ENCODE results near the gene KLHL41.
"Not testable (repeated sequence)": the region's sequence is repeated elsewhere in the genome, so short reads cannot be mapped to it uniquely, and the experiment has no call there.

The KLHL41 gene

DNA sequence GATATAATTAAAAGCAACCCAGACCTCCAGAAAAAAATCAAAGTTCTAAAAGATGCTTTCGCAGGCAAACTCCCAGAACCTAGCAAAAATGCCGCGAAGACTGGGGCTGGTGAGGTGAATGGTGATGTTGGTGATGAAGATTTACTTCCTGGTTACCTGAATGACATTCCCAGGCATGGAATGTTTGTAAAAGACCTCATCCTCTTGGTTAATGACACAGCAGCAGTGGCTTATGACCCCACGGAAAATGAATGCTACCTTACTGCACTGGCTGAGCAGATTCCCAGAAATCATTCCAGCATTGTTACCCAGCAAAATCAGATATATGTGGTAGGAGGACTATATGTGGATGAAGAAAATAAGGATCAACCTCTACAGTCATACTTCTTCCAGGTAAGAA is 994 bp downstream of the KLHL41 start:
- no peak for DNase-seq

DNA sequence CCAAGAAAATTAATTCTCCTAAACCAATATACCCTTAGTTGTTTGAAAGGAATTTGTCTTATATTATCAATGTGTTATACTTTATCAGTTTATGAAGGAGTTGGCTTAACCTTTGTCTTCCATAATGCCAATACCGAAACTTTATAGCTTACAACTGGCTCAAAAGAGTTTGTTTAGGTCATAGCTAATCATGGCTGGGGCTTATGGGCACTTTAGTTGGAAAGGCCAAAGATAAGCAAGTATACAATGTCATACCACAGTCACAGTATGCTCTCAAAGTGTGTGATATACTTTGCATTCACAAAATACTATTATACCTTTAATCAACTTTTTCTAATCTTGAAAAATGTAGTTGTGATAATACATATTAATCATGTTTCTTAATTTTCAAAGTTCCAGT is 2.3 kb downstream of the KLHL41 start:
- no peak for DNase-seq

GRCh38 chr2:169512525-169512924 is 3.0 kb downstream of the KLHL41 start:
- DNase-seq: no peak

GRCh38 chr2:169513094-169513493 is 3.6 kb downstream of the KLHL41 start:
- no peak for DNase-seq

GRCh38 chr2:169513926-169514325 is 4.4 kb downstream of the KLHL41 start:
- no peak for DNase-seq

DNA sequence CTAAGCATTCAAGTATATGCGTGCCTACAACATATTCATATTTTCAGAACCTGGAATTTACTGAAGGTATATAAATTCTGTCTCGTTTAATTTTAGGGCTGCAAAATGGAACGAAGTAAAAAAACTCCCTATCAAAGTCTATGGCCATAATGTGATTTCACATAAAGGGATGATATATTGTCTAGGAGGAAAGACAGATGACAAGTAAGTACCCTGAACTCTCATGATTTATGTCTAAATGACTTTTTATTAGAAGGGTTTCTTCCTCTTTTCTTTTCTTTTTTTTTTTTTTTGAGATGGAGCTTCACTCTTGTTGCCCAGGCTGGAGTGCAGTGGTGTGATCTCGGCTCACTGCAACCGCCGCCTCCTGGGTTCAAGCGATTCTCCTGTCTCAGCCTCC is 5.3 kb downstream of the KLHL41 start:
- DNase-seq: not testable (repeated sequence)

DNA sequence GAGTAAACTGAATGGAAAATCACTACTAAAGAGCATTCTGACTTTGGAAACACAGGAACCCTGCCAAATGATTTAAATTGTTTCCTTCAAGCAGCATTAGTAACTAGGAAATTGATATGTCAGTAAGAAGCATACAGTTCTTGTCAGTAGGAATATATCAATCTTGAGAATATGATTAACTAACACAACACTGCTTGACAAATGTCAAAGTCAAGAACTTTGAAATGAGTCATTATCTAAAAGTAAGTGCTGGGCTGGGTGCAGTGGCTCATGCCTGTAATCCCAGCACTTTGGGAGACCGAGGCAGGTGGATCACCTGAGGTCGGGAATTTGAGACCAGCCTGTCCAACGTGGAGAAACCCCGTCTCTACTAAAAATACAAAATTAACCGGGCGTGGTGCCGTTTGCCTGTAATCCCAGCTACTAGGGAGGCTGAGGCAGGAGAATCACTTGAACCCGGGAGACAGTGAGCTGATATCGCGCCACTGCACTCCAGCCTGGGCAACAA is 7.0 kb downstream of the KLHL41 start:
- not testable (repeated sequence) for DNase-seq

- no peak for DNase-seq
These were observed 11.4 kb downstream of the KLHL41 start for GRCh38 chr2:169520896-169521295.

GRCh38 chr2:169523681-169524080 is 14.2 kb downstream of the KLHL41 start:
- no peak for DNase-seq

GRCh38 chr2:169525434-169525833 is 15.9 kb downstream of the KLHL41 start:
- DNase-seq: no peak

- DNase-seq: no peak
These were observed 16.9 kb downstream of the KLHL41 start for GRCh38 chr2:169526451-169526850.

DNA sequence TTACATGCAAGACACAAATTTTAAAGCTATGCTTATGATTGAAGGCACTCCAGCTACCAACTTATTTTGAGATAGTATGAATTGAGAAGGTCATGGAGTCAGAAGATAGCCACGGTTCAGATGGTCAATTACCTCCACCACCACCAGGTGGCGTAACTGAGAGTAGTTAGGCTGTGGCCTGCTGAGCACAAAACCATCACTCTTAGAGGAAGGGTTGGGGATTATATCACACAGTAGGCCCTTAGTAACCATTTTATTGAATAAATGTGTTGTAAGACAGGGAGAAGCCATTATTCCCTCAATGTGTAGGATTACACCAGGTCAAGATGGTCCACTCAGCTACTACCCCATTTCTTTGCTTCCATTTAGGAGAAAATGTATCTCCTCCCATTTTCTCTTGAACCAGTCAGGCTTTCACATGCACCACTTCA is 18.8 kb downstream of the KLHL41 start:
- DNase-seq: peak; percentile 39 to 74

DNA sequence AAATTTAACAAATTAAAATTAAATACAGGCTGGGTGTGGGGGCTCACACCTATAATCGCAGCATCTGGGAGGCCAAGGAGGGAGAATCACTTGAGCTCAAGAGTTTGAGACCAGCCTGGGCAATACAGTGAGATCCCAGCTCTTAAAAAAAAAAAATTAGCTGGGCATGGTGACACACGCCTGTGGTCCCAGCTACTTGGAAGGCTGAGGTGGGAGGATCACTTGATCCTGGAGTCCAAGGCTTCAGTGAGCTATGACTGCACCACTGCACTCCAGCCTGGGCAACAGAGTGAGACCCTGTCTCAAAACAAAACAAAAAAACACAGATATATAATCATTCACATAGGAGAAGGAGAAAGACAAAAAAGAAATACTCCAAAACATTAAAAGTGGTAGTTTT is 30.0 kb downstream of the KLHL41 start:
- not testable (repeated sequence) for DNase-seq

DNA sequence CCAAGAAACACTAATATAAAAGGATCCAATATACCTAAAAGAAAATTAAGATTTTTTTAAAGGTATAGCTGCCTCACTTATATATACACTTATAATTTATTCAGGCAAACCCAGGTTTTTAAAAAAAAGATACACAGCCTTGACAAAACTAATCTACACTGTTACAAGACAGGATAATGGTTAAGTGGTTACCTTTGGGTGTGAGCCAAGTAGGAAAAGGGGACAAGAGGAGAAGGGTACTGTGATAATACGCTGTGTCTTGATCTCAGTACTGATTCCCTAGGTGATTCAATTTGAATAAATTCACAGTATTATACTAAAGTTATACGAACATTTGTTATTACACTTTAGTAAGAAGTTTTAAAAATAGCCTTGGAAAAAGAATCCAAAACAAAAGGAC is 30.6 kb downstream of the KLHL41 start:
- DNase-seq: no peak

GRCh38 chr2:169542433-169542832 is 32.9 kb downstream of the KLHL41 start:
- no peak for DNase-seq

GRCh38 chr2:169546756-169547155 is 37.3 kb downstream of the KLHL41 start:
- no peak for DNase-seq

- no peak for DNase-seq
These were observed 51.9 kb downstream of the KLHL41 start for GRCh38 chr2:169561364-169561763.

DNA sequence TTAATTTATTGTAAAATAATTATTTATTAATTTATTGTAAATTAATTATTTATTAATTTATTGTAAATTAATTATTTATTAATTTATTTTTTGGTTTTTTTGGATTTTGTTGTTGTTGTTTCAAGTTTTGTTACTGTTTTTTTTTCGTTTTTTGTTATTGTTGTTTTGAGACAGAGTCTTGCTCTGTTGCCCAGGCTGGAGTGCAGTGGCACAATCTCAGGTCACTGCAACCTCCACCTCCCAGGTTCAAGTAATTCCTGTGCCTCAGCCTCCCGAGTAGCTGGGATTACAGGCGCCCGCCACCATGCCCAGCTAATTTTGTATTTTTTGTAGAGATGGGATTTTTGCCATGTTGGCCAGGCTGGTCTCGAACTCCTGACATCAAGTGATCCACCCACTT is 52.6 kb downstream of the KLHL41 start:
- not testable (repeated sequence) for DNase-seq

GRCh38 chr2:169562519-169562918 is 53.0 kb downstream of the KLHL41 start:
- no peak for DNase-seq

DNA sequence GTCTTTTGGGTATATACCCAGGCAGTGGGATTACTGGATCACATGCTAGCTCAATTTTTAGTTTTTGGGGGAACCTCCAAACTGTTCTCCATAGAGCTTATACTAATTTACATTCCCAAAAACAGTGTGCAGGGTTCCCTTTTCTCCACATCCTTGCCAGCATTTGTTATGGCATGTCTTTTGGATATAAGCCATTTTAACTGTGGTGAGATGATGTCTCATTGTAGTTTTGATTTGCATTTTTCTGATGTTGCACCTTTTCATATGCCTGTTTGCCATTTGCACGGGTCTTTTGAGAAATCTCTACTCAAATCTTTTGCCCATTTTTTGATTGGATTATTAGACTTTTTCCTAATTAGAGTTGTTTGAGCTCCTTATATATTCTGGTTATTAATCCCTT is 56.2 kb downstream of the KLHL41 start:
- DNase-seq: no peak

DNA sequence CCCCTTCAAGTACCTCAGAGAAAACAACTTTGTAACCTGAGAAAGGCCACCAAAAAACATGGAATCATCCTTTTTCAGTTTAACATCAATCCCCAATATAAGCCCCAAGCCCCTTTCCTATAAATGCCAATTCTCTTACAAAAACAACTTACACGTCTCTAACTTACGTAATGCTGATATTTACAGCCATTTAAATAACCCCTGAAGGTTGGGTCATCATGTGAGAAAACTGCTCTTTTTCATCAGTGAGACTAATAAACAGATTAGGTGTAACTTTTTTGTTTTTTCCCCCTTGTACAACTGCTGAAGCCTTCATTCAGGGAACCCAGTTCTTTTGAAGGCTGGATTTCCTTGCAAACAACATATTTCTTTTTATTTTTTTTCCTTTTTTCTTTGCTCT is 60.4 kb downstream of the KLHL41 start:
- DNase-seq: no peak

GRCh38 chr2:169570752-169571151 is 61.2 kb downstream of the KLHL41 start:
- DNase-seq: not testable (repeated sequence)

DNA sequence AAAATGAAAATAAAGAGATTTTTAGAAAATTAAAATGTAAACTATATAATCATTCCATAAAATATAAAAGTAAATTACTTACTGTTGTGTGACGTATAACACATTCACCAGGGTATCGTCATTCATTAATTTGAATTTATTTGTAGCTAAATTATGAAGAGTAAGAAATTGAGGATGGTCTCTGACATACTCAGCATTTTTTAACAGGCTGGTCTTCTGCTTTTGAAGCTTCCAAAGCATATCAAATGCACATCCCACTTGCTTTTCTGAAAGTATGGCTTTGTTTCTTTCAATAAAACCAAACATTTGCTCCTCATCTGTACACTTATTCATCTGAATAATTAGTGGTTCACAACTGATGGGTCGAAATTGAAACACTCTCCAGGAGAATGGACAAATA is 62.1 kb downstream of the KLHL41 start:
- DNase-seq: no peak

- no peak for DNase-seq
These were observed 62.7 kb downstream of the KLHL41 start for GRCh38 chr2:169572189-169572588.

GRCh38 chr2:169572821-169573159 is 63.3 kb downstream of the KLHL41 start:
- DNase-seq: no peak

All from NCI-H446 (cell line).